GM21526 (cell line): ENCODE results near the gene UCKL1.
A peak's percentile ranks its signal among the peaks of the same experiment; 100 is the strongest.
"Not testable (repeated sequence)": the region's sequence is repeated elsewhere in the genome, so short reads cannot be mapped to it uniquely, and the experiment has no call there.

ENCODE experiments used
- ATAC-seq: cut with Tn5 transposase; IDR thresholded peaks from one replicate; pipeline ENCODE4 v1.9.1; 2021; ENCODE audit warnings: moderate library complexity; ENCODE audit not compliant: unreplicated experiment, low FRiP score

UCKL1 gene

GRCh38 chr20:63955827-63956663 lies at the start of gene UCKL1:
UCKL1 (minus strand) TSS chr20:63956416; CDS start chr20:63956372, 44 bp downstream.
- peak; percentile 51 for ATAC-seq

DNA sequence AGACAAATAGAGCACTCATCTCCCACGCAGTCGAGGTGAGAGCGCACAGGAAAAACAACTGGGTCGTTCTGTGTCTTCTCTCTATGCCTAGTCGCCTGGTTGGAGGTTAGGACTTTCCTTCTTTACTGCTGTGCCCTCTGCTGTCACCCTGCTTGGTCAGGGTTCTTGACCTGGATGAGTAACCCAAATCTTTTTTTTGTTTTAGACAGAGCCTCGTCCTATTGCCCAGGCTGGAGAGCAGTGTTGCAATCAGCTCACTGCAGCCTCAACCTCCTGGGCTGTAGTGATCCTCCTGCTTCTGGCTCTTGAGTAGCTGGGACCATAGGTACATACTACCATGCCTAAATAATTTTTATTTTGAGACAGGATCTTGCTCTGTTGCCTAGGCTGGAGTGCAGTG lies 49.2 kb upstream of the UCKL1 start:
- ATAC-seq, result no peak

- ATAC-seq, result no peak
Observed at GRCh38 chr20:64003960-64004725, 47.9 kb upstream of the UCKL1 start.

GRCh38 chr20:64001607-64002011 lies 45.4 kb upstream of the UCKL1 start:
- no peak for ATAC-seq

- ATAC-seq, result no peak
Observed at GRCh38 chr20:64000906-64001305, 44.7 kb upstream of the UCKL1 start.

- no peak for ATAC-seq
Observed at GRCh38 chr20:63982937-63983336, 26.7 kb upstream of the UCKL1 start.

GRCh38 chr20:63980806-63981728 lies 24.9 kb upstream of the UCKL1 start, which contains the start of gene PRPF6:
PRPF6 (plus strand) TSS chr20:63981132; CDS start chr20:63981246, 114 bp downstream.
- ATAC-seq, result no peak

GRCh38 chr20:63980317-63980805 lies 24.1 kb upstream of the UCKL1 start:
- no peak for ATAC-seq

GRCh38 chr20:63979557-63980316 lies 23.5 kb upstream of the UCKL1 start, which contains the start of gene SAMD10:
SAMD10 (minus strand) TSS chr20:63979642; CDS start chr20:63979467, 175 bp downstream.
- ATAC-seq, result no peak

- ATAC-seq, result no peak
Observed at GRCh38 chr20:63979229-63979556, 23.0 kb upstream of the UCKL1 start.

GRCh38 chr20:63978319-63979228 lies 22.4 kb upstream of the UCKL1 start:
- ATAC-seq, result no peak

DNA sequence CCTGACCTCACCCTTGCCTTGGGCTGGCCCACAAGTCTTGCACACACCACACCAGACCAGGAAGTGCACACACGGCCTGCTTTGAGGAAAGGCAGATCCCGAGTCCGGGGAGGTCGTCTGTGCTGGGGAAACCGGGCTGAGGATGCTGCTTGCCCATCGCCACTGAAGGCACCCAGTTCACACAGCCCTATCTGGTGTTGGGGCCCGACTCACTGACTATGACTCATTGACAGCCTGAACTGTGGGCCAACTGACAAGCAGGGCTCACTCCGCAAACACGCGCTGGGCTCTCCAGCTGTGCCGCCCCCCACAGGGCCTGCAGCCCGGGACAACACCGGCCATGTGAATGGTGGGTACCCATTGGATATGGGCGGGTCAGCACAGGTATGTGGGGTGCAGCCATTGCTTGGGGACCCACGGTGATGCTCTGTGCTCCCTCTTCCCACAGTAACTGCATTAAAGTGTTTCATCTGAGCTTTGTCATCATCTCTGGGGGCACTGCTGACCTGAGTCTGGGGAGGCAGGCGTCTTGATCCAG lies 21.6 kb upstream of the UCKL1 start:
- no peak for ATAC-seq

- no peak for ATAC-seq
Observed at GRCh38 chr20:63976980-63977738, 20.9 kb upstream of the UCKL1 start.

DNA sequence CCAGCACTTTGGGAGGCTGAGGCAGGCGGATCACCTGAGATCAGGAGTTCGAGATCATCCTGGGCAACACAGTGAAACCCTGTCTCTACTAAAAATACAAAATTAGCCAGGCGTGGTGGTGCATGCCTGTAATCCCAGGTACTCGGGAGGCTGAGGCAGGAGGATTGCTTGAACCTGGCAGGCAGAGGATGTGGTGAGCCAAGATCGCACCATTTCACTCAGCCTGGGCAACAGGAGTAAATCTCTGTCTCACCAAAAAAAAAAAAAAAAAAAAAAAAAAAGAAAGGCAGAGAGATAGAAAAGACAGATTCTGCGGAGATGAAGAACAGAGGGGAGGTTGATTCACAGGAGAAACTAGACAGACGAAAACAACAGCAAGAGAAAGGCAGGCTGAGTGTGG lies 20.3 kb upstream of the UCKL1 start:
- ATAC-seq, result not testable (repeated sequence)

- no peak for ATAC-seq
Observed at GRCh38 chr20:63974402-63975200, 18.4 kb upstream of the UCKL1 start.

GRCh38 chr20:63973636-63974401 lies 17.6 kb upstream of the UCKL1 start:
- no peak for ATAC-seq
